Measurements from ENCODE around the gene AP1B1. TPM values are rescaled to one million over a fixed set of nuclear protein-coding genes. Genes with fewer than 3 reads are reported as not detected.
A peak's percentile ranks its signal among the peaks of the same experiment; 100 is the strongest.

The AP1B1 gene
- total and polyA plus RNA-seq, 2 donors (not counting 1 experiment from before 2014, with no cell fraction given) = 44.1 to 45.6 TPM

DNA sequence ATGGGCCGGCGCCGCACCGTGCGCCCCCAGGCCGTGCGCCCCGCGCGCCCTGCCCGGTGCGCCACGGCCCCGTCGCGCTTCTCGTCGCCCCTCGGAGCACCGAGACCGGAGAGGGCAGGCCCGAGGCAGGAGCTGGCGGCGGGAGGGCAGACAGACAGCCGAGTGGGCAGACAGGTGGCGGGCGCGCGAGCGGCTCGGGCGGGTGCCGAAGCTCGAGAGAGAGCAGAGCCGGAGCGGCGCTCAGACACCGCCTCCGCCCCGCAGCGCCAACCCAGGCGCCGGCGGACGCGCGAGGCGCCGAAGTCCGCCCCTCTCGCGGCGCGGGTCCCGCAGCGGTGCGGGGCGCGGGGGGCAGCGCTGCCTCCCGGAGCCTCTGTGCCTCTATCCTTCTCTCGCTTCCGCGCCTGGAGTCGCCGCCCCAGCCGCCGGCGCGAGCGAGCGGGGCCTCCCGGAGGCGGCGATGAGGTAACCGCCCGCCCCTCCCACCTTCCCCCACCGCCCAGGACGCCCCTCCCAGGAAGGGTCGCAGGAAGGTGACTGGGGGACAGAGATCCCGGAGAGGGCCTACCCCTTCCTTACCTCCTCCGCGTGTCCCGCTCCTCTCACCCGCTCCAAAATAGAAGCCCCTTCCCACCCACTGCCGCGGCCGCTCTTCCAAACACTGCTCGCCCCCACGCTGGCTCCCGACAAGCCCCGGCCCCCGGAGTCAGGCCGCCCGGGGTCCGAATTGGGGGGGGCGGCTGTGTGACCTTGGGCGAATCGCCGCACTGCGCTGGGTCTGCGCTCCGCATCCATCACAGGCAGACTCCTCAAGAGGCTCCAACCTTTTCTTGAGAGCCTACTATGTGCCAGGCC is 72.9 kb downstream of the AP1B1 start, which contains the start of gene RASL10A:
Gene RASL10A, minus strand, starts transcription at position 412 of the 855 bp plus-strand sequence. CDS start 451 bp downstream, outside the sequence.
- H3K9me3 ChIP-seq (ENCODE audit: control insufficient read depth, insufficient read depth, low read depth, low read length) = no peaks in the 10 kb centered on the region
- no peak for TF ChIP-seq EZH2 (IDR thresholded peaks at IDR 0.05; ENCODE audit: low read length, missing control alignments)
- TF ChIP-seq, protein P1, sequence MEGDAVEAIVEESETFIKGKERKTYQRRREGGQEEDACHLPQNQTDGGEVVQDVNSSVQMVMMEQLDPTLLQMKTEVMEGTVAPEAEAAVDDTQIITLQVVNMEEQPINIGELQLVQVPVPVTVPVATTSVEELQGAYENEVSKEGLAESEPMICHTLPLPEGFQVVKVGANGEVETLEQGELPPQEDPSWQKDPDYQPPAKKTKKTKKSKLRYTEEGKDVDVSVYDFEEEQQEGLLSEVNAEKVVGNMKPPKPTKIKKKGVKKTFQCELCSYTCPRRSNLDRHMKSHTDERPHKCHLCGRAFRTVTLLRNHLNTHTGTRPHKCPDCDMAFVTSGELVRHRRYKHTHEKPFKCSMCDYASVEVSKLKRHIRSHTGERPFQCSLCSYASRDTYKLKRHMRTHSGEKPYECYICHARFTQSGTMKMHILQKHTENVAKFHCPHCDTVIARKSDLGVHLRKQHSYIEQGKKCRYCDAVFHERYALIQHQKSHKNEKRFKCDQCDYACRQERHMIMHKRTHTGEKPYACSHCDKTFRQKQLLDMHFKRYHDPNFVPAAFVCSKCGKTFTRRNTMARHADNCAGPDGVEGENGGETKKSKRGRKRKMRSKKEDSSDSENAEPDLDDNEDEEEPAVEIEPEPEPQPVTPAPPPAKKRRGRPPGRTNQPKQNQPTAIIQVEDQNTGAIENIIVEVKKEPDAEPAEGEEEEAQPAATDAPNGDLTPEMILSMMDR (conservative IDR thresholded peaks at IDR 0.05 in 1 of 2, IDR thresholded peaks at IDR 0.05 in 1 of 2; ENCODE audit: low read depth in 1 of 2, low read length in 2 of 2) = no peak
- no peak for DNase-seq (ENCODE audit: low read depth in 2 of 2)
- H3K79me2 ChIP-seq (ENCODE audit: control insufficient read depth, insufficient read depth, low read length) = no peaks in the 10 kb centered on the region
- H3K4me1 ChIP-seq (ENCODE audit: control insufficient read depth, extremely low read depth, insufficient read depth, low read length) = peaks cover 6% of the 10 kb centered on the region
- no peak within 1 kb of the TSS for H3K9ac ChIP-seq (ENCODE audit: insufficient read depth, low read length)
- no peak within 1 kb of the TSS for H3K4me2 ChIP-seq (ENCODE audit: extremely low read depth, insufficient read depth, low read length)
- no peaks in the 10 kb centered on the region for H4K20me1 ChIP-seq (ENCODE audit: control insufficient read depth, extremely low read depth, insufficient read depth, low read length)
- H3K27me3 ChIP-seq (ENCODE audit: control insufficient read depth, insufficient read depth, low read length) = peaks cover 34% of the 10 kb centered on the region
- H2AFZ ChIP-seq (ENCODE audit: low read length) = no peak within 1 kb of the TSS
- H3K4me3 ChIP-seq (replicated peaks in 1 of 4; ENCODE audit: control extremely low read depth in 1 of 4, insufficient read depth in 1 of 4, low read depth in 3 of 4, low read length in 4 of 4) = no peak within 1 kb of the TSS
- peaks cover 6% of the 10 kb centered on the region for H3K36me3 ChIP-seq (ENCODE audit: control insufficient read depth, insufficient read depth, low read length)
- H3K27ac ChIP-seq (ENCODE audit: insufficient read depth, low read length) = no peak within 1 kb of the TSS

DNA sequence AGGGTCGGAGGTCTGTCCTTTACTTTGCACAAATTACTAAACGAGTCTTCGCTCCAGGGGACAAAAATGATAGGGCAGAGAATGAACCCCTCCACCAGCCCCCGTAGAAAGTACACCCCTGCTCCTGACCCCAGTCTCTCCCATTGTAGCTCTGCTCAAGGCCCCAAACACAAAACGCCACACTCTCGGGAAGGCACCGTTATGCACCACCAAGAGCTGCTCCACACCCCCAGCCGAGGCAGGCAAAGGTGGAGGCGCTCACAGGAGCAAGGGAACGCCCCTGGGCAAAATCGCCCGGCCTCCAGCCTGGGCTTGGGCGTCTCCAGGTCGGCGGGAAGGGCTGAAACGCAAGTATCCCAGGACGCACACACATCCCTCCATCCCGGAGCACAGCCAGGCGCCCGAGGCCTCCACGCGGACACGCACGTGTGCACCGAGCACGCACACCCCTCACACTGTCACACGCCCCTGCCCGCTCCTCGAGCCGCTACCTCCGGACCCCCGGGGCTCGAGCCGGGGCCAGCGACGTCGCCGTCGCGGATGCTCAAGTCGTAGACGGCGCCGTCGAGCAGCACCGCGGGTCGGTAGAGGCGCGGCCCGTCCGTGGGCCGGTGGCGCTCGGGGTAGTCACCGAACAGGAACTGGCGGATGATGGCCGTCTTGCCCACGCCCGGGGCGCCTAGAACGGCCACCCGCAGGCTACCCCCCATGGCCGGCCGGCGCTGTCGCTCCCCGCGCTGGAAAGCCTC is 73.7 kb downstream of the AP1B1 start:
- H3K79me2 ChIP-seq (ENCODE audit: control insufficient read depth, insufficient read depth, low read length) = peaks cover 2% of the 10 kb centered on the region
- no peak overlapping the region for H3K4me2 ChIP-seq (ENCODE audit: extremely low read depth, insufficient read depth, low read length)
- TF ChIP-seq, protein P1 (conservative IDR thresholded peaks at IDR 0.05 in 1 of 2, IDR thresholded peaks at IDR 0.05 in 1 of 2; ENCODE audit: low read depth in 1 of 2, low read length in 2 of 2) = no peak
- peak; percentile 88 for TF ChIP-seq EZH2 (IDR thresholded peaks at IDR 0.05; ENCODE audit: low read length, missing control alignments)
- H3K9me3 ChIP-seq (ENCODE audit: control insufficient read depth, insufficient read depth, low read depth, low read length) = no peaks in the 10 kb centered on the region
- no peak overlapping the region for H2AFZ ChIP-seq (ENCODE audit: low read length)
- no peak overlapping the region for H3K27ac ChIP-seq (ENCODE audit: insufficient read depth, low read length)
- H3K4me1 ChIP-seq (ENCODE audit: control insufficient read depth, extremely low read depth, insufficient read depth, low read length) = peaks cover 9% of the 10 kb centered on the region
- H3K9ac ChIP-seq (ENCODE audit: insufficient read depth, low read length) = no peak overlapping the region
- H3K27me3 ChIP-seq (ENCODE audit: control insufficient read depth, insufficient read depth, low read length) = peaks cover 34% of the 10 kb centered on the region
- DNase-seq (ENCODE audit: low read depth in 2 of 2) = no peak
- H3K4me3 ChIP-seq (replicated peaks in 1 of 4; ENCODE audit: control extremely low read depth in 1 of 4, insufficient read depth in 1 of 4, low read depth in 3 of 4, low read length in 4 of 4) = no peak overlapping the region
- H3K36me3 ChIP-seq (ENCODE audit: control insufficient read depth, insufficient read depth, low read length) = peaks cover 8% of the 10 kb centered on the region
- H4K20me1 ChIP-seq (ENCODE audit: control insufficient read depth, extremely low read depth, insufficient read depth, low read length) = no peaks in the 10 kb centered on the region
